K562 (cell line): Measurements from ENCODE around the gene PAQR8. TPM values are rescaled to one million over a fixed set of nuclear protein-coding genes. Genes with fewer than 3 reads are reported as not detected.
A peak's percentile ranks its signal among the peaks of the same experiment; 100 is the strongest.

Source experiments
- BRF1 ChIP-seq: IDR thresholded peaks from 3 replicates; pipeline ENCODE4 v1.6.1; 2011; ENCODE audit warnings: borderline replicate concordance, mild to moderate bottlenecking; ENCODE audit not compliant: insufficient read length; ENCODE audit errors: extremely low read depth
- C11orf30 ChIP-seq: fragments of 450-650 bp; IDR thresholded peaks from 2 replicates; pipeline ENCODE4 v1.6.1; 2016; ENCODE audit warnings: low read depth, mild to moderate bottlenecking
- CCNT2 ChIP-seq: IDR thresholded peaks from 2 replicates; pipeline ENCODE4 v1.6.1; 2011; ENCODE audit warnings: borderline replicate concordance, low read depth, mild to moderate bottlenecking, moderate library complexity, mixed read lengths, low read length; ENCODE audit not compliant: insufficient read length; ENCODE audit errors: extremely low read depth
- GABPB1 ChIP-seq: sonication (generic); formaldehyde crosslinking; IDR thresholded peaks from 2 replicates; pipeline ENCODE4 v1.8.0; 2022; ENCODE audit warnings: mild to moderate bottlenecking, missing genetic modification reagents
- HSF4 ChIP-seq: fragments of 250-450 bp; sonication (Bioruptor Pico); IDR thresholded peaks from 2 replicates; pipeline ENCODE4 v2.1.2; 2022; ENCODE audit warnings: mild to moderate bottlenecking, moderate library complexity, borderline replicate concordance
- JUND ChIP-seq, 2 experiments: IDR thresholded peaks; 2 replicates in 1 of 2; 3 replicates in 1 of 2; pipeline ENCODE4 v1.6.1; 2011; ENCODE audit warnings: borderline replicate concordance in 2 of 2, low read depth in 2 of 2, low read length in 2 of 2, improper control_type of control experiment in 1 of 2, missing biosample characterization in 1 of 2, missing genetic modification characterization in 1 of 2, missing genetic modification reagents in 1 of 2
- MCM2 ChIP-seq: fragments of 450-650 bp; IDR thresholded peaks from 2 replicates; pipeline ENCODE4 v1.6.1; 2017; ENCODE audit warnings: low read depth, mild to moderate bottlenecking
- MTA3 ChIP-seq: fragments of 450-650 bp; formaldehyde crosslinking; IDR thresholded peaks from 2 replicates; pipeline ENCODE4 v1.6.1; 2017; ENCODE audit warnings: mild to moderate bottlenecking, borderline replicate concordance
- PHB2 ChIP-seq: fragments of 450-650 bp; IDR thresholded peaks from 2 replicates; pipeline ENCODE4 v1.6.1; 2017; ENCODE audit warnings: low read depth
- SLC30A9 ChIP-seq: fragments of 250-450 bp; sonication (Bioruptor Pico); IDR thresholded peaks from 2 replicates; pipeline ENCODE4 v1.8.0; 2022; ENCODE audit warnings: mild to moderate bottlenecking, moderate library complexity
- ZFP30 ChIP-seq: fragments of 250-450 bp; sonication (Bioruptor Pico); IDR thresholded peaks from 2 replicates; pipeline ENCODE4 v1.8.0; 2022; ENCODE audit warnings: moderate library complexity, mild to moderate bottlenecking, inconsistent platforms, borderline replicate concordance
- polyA plus RNA-seq, 8 experiments: library from polyadenylated mRNA; depleted of rRNA in 4 of 8; stranded (reverse) in 5 of 8; unstranded in 3 of 8; fragments of >200 nt; fragmentation: Nextera tagmentation in 2 of 8; fragmentation: Illumina TruSeq in 1 of 8; extraction: Ambion mirVana in 2 of 8; extraction: Trizol in 1 of 8; gene quantifications; 2 replicates each; pipeline versions ENCODE4 v1.2.1 to v1.2.3, GENCODE V29; 2011 to 2014; ENCODE audit warnings: inconsistent platforms in 1 of 8, missing spikeins in 1 of 8
- total RNA-seq, 7 experiments: library from RNA; depleted of rRNA in 6 of 7; stranded (reverse); fragments of >200 nt in 6 of 7; fragmentation: Illumina TruSeq in 2 of 7; extraction: Trizol in 2 of 7; gene quantifications; 2 replicates each; pipeline versions ENCODE4 v1.2.1 to v1.2.3, GENCODE V29; 2011 to 2021; ENCODE audit warnings: low replicate concordance in 1 of 7
- TF ChIP-seq, protein P1 (sequence below): fragments of 450-650 bp; IDR thresholded peaks from 2 replicates; pipeline ENCODE4 v1.6.1; 2016; ENCODE audit warnings: mild to moderate bottlenecking, moderate library complexity
- TF ChIP-seq, protein P2 (sequence below), 2 experiments: fragments of 450-650 bp in 1 of 2; sonication (generic) in 1 of 2; formaldehyde crosslinking in 1 of 2; IDR thresholded peaks in 1 of 2; conservative IDR thresholded peaks in 1 of 2; 2 replicates each; pipeline versions ENCODE4 v1.6.1 to v1.8.1; 2016 to 2023; ENCODE audit warnings: mild to moderate bottlenecking in 2 of 2, moderate library complexity in 2 of 2, inconsistent platforms in 1 of 2, missing genetic modification reagents in 1 of 2

PAQR8 gene
- total and polyA plus RNA-seq, 9 of the 15 experiments (the other 6 are each of a cell fraction or from before 2014, with no cell fraction given), result 1.4 to 10.2 (median 3.5) TPM

DNA sequence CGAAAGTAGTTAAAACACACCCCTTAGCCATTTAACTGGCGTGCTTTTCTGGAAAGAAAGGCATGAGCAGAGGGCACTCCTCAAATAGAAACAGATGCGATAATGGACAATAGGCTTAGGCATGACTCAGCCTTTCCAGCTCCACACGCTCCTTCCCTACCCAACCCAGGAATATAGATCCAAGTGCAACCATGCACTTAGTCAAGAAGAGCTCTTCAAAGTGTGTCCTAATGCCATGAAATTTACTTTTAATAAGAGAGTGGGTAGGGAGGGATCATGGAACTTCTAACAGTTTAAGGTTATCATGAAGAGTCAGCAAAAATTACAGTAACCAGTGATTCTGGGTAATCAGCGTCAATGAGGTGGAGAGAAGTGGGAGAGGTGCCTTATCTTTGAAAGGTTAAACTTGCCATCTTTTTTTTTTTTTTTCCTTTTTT is 55.7 kb downstream of the PAQR8 start (continued):
- TF ChIP-seq JUND (IDR thresholded peaks at IDR 0.05; ENCODE audit: borderline replicate concordance, low read depth, low read length), result peak; percentile 85
- TF ChIP-seq JUND (tag; IDR thresholded peaks at IDR 0.05; ENCODE audit: borderline replicate concordance, low read depth, low read length), result peak; percentile 86; the same call in 2 of the 3 replicates
- TF ChIP-seq, protein P1, sequence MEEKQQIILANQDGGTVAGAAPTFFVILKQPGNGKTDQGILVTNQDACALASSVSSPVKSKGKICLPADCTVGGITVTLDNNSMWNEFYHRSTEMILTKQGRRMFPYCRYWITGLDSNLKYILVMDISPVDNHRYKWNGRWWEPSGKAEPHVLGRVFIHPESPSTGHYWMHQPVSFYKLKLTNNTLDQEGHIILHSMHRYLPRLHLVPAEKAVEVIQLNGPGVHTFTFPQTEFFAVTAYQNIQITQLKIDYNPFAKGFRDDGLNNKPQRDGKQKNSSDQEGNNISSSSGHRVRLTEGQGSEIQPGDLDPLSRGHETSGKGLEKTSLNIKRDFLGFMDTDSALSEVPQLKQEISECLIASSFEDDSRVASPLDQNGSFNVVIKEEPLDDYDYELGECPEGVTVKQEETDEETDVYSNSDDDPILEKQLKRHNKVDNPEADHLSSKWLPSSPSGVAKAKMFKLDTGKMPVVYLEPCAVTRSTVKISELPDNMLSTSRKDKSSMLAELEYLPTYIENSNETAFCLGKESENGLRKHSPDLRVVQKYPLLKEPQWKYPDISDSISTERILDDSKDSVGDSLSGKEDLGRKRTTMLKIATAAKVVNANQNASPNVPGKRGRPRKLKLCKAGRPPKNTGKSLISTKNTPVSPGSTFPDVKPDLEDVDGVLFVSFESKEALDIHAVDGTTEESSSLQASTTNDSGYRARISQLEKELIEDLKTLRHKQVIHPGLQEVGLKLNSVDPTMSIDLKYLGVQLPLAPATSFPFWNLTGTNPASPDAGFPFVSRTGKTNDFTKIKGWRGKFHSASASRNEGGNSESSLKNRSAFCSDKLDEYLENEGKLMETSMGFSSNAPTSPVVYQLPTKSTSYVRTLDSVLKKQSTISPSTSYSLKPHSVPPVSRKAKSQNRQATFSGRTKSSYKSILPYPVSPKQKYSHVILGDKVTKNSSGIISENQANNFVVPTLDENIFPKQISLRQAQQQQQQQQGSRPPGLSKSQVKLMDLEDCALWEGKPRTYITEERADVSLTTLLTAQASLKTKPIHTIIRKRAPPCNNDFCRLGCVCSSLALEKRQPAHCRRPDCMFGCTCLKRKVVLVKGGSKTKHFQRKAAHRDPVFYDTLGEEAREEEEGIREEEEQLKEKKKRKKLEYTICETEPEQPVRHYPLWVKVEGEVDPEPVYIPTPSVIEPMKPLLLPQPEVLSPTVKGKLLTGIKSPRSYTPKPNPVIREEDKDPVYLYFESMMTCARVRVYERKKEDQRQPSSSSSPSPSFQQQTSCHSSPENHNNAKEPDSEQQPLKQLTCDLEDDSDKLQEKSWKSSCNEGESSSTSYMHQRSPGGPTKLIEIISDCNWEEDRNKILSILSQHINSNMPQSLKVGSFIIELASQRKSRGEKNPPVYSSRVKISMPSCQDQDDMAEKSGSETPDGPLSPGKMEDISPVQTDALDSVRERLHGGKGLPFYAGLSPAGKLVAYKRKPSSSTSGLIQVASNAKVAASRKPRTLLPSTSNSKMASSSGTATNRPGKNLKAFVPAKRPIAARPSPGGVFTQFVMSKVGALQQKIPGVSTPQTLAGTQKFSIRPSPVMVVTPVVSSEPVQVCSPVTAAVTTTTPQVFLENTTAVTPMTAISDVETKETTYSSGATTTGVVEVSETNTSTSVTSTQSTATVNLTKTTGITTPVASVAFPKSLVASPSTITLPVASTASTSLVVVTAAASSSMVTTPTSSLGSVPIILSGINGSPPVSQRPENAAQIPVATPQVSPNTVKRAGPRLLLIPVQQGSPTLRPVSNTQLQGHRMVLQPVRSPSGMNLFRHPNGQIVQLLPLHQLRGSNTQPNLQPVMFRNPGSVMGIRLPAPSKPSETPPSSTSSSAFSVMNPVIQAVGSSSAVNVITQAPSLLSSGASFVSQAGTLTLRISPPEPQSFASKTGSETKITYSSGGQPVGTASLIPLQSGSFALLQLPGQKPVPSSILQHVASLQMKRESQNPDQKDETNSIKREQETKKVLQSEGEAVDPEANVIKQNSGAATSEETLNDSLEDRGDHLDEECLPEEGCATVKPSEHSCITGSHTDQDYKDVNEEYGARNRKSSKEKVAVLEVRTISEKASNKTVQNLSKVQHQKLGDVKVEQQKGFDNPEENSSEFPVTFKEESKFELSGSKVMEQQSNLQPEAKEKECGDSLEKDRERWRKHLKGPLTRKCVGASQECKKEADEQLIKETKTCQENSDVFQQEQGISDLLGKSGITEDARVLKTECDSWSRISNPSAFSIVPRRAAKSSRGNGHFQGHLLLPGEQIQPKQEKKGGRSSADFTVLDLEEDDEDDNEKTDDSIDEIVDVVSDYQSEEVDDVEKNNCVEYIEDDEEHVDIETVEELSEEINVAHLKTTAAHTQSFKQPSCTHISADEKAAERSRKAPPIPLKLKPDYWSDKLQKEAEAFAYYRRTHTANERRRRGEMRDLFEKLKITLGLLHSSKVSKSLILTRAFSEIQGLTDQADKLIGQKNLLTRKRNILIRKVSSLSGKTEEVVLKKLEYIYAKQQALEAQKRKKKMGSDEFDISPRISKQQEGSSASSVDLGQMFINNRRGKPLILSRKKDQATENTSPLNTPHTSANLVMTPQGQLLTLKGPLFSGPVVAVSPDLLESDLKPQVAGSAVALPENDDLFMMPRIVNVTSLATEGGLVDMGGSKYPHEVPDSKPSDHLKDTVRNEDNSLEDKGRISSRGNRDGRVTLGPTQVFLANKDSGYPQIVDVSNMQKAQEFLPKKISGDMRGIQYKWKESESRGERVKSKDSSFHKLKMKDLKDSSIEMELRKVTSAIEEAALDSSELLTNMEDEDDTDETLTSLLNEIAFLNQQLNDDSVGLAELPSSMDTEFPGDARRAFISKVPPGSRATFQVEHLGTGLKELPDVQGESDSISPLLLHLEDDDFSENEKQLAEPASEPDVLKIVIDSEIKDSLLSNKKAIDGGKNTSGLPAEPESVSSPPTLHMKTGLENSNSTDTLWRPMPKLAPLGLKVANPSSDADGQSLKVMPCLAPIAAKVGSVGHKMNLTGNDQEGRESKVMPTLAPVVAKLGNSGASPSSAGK, result peak; percentile 5; the same call in 1 of the 2 replicates
- no peak for TF ChIP-seq PHB2
- no peak for TF ChIP-seq HSF4
- TF ChIP-seq, protein P2, sequence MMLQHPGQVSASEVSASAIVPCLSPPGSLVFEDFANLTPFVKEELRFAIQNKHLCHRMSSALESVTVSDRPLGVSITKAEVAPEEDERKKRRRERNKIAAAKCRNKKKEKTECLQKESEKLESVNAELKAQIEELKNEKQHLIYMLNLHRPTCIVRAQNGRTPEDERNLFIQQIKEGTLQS (IDR thresholded peaks at IDR 0.05), result peak; percentile 73
- TF ChIP-seq, protein P2 (CRISPR knock-in tag; conservative IDR thresholded peaks at IDR 0.05), result no peak
- TF ChIP-seq SLC30A9 (CRISPR knock-in tag), result no peak
- 0 out of 2 replicates have a peak, but pooled peaks have one; percentile 25 for TF ChIP-seq MTA3
- no peak for TF ChIP-seq MCM2
- no peak for TF ChIP-seq BRF1
- TF ChIP-seq GABPB1, result no peak
- TF ChIP-seq C11orf30, result peak; percentile 99
- no peak for TF ChIP-seq CCNT2
- TF ChIP-seq ZFP30 (CRISPR knock-in tag), result no peak
